GM18861 (cell line): Measurements from ENCODE around the gene DLST.
A peak's percentile ranks its signal among the peaks of the same experiment; 100 is the strongest.

Source experiments
- ATAC-seq: cut with Tn5 transposase; IDR thresholded peaks from one replicate; pipeline ENCODE4 v1.9.1; 2021; ENCODE audit not compliant: unreplicated experiment

Gene DLST

GRCh38 chr14:74937171-74937570 lies 55.5 kb downstream of the DLST start:
- no peak for ATAC-seq

- ATAC-seq = no peak
These were observed 57.1 kb downstream of the DLST start for GRCh38 chr14:74938531-74939495.

DNA sequence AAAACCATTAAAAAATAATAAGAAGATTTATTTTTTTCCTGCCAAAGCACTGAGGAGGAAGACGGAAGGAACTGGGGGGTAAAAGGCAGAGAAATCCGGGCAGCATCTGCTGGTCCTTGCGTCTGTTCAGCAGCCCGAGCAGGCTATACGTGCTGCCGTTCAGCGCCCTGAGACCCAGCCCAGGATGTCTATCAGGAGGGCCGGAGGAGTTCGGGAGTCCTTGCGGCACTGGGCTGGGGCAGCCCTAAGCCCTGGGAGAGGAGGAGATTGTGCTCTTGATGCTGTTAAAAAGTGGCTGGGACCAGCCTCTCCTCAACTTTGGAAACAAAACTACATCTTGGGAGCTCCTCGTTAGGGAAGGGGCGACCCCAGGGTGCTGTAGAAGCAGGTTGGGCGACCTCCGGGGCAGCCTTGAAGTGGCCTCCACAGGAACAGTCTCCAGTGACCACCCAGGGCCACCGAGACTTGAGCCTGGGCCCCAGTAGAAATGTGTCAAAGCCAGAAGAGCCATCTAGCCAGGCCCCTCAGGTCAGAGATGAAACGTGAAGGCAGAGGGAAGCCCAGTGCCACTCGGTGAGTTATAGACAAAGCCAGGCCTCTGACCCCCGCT lies 59.3 kb downstream of the DLST start:
- no peak for ATAC-seq

GRCh38 chr14:74941676-74942097 lies 60.0 kb downstream of the DLST start:
- ATAC-seq = peak; percentile 43

- ATAC-seq = peak; percentile 22
These were observed 60.5 kb downstream of the DLST start for GRCh38 chr14:74942181-74942580.

DNA sequence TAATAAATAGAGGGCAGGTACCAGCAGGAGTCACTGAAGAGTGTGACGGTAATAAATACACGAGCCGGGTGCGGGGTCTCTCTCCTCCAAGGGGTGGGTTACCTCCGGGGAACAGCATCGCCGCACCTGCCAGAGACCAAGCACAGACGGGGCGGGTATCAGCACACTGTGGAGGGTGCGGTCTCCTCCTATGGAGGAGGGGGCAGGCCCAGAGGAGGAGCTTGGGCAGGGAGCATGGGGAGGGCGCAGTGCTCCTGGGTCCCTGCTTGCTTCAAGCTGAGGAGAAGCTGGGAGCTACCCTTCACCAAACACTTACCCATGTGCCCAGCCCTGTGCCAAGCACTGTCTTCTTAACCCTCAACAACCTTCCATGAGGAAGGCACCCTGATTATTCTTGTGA lies 60.9 kb downstream of the DLST start:
- ATAC-seq = peak; percentile 31

DNA sequence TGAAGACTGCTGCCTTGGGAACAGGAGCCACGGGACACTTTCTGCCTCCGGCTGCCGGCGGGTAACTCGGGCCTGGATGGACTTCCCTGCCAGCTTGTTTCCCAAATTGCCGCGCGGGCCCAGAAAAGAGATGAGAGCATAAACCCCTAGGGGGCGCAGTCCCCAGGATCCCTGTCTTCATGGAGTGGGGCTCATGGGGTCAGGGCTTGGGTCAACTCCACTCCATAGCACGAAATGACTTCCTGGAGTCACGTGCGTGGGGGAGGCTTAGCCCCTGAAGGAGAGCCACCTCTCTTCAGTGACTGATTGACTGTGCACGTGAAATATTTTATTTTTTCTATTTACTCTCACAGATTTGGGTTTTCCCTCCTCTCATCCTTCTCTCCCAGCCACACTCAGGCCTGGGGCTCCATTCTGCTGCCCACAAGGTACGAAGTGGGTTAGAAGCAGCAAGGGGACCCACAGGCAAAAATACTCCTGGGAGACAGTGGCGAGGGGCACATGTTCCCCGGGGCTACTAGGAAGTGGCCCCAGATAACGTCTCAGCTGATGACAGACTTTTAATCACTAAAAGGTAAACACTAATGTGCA lies 63.6 kb downstream of the DLST start:
- no peak for ATAC-seq

- ATAC-seq = no peak
These were observed 64.3 kb downstream of the DLST start for GRCh38 chr14:74945852-74946658.

DNA sequence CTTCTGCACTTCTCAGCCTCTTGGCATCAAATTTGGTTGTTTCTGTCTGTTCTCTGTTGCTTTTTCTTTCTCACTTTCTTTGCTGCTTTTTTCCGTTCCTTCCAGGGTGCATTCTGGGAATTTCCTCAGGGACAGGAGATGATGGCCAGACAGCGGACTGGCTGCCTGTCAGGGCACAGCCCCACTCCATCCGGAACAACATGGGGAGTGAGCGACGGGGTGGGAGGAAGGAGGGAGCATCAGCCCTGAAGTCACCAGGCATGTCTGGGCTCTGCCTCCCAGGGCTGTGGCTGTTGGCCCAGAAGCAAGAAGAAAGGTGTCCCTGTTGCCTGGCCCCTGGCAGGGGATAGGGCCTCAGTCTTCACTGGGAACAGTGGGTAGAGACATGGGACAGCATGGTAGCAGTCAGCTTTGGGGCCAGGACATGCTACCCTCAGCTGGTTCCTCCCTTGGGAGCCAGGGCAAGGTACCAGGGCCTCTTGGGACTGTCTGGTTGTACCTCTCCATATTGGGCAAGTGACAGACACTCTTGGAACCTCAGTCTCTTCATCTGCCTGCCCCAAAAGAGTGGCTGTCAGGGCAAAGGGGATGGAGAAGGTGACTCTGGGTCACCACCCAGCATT lies 65.1 kb downstream of the DLST start:
- ATAC-seq = no peak

DNA sequence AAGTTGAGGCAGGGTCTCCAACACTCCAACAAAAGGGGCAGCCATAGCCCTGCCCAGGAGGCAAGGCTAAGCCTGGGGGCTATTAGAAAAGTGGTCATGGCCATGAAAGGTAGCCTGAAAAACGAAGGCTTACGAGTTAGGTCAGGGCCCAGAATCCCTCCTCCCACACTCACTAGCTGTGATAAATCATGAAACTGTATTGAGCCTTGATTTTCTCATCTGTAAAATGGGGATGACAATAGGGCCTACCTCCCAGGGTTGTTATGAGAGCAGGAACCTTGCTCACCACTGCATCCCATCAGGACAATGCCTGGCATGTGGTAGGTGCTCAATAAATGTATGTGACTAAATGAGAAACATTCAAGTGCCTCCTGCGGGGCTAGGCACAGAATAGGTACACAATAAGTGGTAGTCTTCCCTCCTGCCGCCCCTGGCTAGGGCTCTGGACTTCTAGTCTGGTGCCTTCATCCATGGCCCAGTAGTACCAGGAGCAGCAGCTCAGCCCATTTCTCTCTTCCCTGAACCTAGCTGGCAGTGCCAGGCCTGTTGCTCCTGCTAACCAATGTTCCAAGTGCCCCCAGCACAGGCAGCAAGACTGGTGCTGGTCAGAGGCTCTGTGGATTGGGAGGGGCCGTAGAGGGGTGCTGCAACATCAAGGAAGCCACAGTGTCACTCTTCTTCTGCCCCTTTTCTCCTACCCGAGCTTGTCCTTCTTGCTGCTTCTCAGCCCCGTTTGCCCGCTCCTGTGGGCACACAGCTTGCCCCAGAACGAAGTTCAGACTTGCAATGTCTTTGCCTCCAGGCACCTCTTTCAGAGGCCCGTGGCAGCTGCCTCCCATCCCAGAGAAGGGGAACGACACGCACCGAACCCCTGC lies 65.9 kb downstream of the DLST start:
- ATAC-seq = no peak

GRCh38 chr14:74948228-74949175 lies 66.8 kb downstream of the DLST start:
- ATAC-seq = no peak

DNA sequence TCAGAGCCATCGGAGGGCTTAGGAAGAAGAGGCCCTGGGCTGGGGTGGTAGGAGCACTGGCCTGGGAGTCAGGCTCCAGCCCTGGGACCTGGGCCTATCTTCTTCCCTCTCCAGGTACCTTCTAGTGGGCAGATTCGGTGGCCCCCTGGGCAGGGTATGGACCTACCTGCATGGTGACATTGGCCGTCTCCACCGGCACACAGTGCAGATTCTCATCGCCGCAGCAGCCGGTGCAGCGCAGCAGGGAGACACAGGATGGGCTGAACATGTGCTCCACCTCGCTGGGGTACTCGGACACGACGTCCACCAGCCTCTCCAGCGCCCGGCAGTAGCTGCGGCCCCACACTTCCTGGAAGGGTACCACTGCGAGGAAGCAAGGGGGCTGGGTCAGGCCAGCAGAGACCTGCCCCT lies 67.5 kb downstream of the DLST start:
- ATAC-seq = no peak

- no peak for ATAC-seq
These were observed 68.3 kb downstream of the DLST start for GRCh38 chr14:74949859-74950573.

- no peak for ATAC-seq
These were observed 69.2 kb downstream of the DLST start for GRCh38 chr14:74950795-74951442.

- ATAC-seq = no peak
These were observed 69.9 kb downstream of the DLST start for GRCh38 chr14:74951443-74952179.

- no peak for ATAC-seq
These were observed 70.5 kb downstream of the DLST start for GRCh38 chr14:74952180-74952665.
